Skeletal muscle satellite cell (primary cell): ENCODE results near the gene PARVG.

Experiments
- H3K27me3 ChIP-seq: 2 replicates; pipeline ENCODE4 v1.7.0; 2013; ENCODE audit warnings: low read length; ENCODE audit not compliant: control insufficient read depth, insufficient read depth
- H3K36me3 ChIP-seq: 2 replicates; pipeline ENCODE4 v1.7.0; 2013; ENCODE audit warnings: mild to moderate bottlenecking, control low read depth, low read length; ENCODE audit not compliant: insufficient read depth
- H3K4me1 ChIP-seq: 2 replicates; pipeline ENCODE4 v1.7.0; 2013; ENCODE audit warnings: low read length; ENCODE audit not compliant: control insufficient read depth, insufficient read depth
- H3K4me2 ChIP-seq: 2 replicates; pipeline ENCODE4 v1.7.0; 2013; ENCODE audit warnings: mild to moderate bottlenecking, low read length
- H3K4me3 ChIP-seq: 2 replicates; pipeline ENCODE4 v1.7.0; 2013; ENCODE audit warnings: low read length
- H3K9ac ChIP-seq: 2 replicates; pipeline ENCODE4 v1.7.0; 2013; ENCODE audit warnings: mild to moderate bottlenecking, low read depth, low read length, moderate library complexity
- H3K9me3 ChIP-seq: replicated peaks from 2 replicates; pipeline ENCODE4 v1.7.0; 2013; ENCODE audit warnings: mild to moderate bottlenecking, control low read depth, low read length

PARVG gene

DNA sequence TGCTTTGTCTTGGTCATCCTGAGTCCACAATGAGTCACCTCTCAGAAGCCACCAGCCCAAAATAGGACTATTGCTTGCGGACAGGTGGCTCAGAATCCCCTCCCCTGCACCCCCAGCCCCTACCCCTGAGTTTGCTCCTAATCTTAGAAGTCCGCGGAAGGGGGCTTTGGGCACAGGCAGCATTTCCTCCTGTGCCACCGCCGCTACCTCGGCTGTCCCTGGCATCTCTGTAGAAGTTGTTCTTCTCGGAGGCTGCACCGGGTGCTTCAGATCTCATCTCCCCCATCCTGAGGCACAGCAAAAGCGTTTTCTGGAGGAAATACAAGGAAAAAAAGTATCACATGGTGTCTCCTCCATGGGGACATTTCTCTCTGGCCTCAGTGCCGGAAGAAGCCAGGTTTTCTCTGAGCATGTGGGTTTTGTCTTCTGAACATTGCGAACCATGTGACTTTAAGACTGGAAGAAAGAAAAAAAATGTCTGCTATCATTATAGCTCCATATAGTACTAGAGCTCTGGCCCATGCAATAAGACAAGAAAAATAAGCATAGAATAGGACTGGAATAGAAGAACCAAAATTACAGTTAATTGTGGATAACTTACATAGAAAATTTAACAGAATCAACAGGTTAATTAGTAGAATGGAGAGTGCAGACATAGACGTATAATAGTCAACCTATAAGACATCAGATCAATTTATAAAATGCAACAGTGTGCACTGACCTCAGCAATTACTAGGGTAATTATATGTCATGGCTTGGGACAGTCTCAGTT lies 68.8 kb downstream of the PARVG start:
- Histone ChIP-seq H3K4me3 (no peak overlapping the region), H3K4me1 (no peaks in the 10 kb centered on the region), H3K36me3 (no peaks in the 10 kb centered on the region), H3K9ac (no peak overlapping the region), H3K9me3 (no peaks in the 10 kb centered on the region), H3K27me3 (peaks cover 14% of the 10 kb centered on the region), H3K4me2 (no peak overlapping the region)

DNA sequence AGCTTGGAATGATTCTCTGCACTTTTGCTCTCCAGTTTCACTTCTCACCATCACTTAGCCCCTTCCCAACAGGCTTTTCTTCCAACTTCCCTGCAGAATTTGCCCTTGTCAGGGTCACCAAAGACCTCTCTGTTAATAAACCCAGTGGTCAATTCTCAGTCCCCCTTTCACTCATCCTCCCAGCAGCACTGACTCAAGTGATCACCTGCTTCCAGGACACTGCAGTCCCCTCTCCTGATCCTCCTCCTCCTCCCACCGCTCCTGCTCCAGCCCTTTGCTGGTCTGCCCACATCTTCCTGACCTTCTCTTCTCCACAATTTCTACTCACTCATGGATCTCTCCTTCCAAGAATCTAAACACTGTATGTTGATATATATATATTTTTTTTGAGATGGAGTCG lies 74.1 kb downstream of the PARVG start:
- Histone ChIP-seq H3K4me3 (no peak overlapping the region), H3K9me3 (no peaks in the 10 kb centered on the region), H3K9ac (no peak overlapping the region), H3K27me3 (peaks cover 16% of the 10 kb centered on the region), H3K4me1 (no peaks in the 10 kb centered on the region), H3K4me2 (no peak overlapping the region), H3K36me3 (no peaks in the 10 kb centered on the region)

DNA sequence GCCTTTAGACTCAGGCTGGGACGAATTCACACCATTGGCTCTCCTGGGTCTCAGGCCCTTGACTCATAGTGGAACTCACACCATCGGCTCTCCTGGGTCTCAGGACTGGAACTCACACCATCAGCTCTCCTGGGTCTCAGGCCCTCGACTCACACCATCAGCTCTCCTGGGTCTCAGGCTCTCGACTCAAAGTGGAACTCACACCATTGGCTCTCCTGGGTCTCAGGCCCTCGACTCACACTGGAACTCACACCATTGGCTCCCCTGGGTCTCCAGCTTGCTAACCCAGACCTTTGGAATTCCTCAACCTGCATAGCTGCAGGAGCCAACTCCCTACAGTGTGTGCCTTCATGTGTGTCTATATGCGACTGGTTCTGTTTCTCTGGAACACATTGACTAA lies 75.4 kb downstream of the PARVG start:
- Histone ChIP-seq H3K36me3 (no peaks in the 10 kb centered on the region), H3K4me2 (no peak overlapping the region), H3K27me3 (peaks cover 20% of the 10 kb centered on the region), H3K4me1 (no peaks in the 10 kb centered on the region), H3K9ac (no peak overlapping the region), H3K9me3 (no peaks in the 10 kb centered on the region), H3K4me3 (no peak overlapping the region)

DNA sequence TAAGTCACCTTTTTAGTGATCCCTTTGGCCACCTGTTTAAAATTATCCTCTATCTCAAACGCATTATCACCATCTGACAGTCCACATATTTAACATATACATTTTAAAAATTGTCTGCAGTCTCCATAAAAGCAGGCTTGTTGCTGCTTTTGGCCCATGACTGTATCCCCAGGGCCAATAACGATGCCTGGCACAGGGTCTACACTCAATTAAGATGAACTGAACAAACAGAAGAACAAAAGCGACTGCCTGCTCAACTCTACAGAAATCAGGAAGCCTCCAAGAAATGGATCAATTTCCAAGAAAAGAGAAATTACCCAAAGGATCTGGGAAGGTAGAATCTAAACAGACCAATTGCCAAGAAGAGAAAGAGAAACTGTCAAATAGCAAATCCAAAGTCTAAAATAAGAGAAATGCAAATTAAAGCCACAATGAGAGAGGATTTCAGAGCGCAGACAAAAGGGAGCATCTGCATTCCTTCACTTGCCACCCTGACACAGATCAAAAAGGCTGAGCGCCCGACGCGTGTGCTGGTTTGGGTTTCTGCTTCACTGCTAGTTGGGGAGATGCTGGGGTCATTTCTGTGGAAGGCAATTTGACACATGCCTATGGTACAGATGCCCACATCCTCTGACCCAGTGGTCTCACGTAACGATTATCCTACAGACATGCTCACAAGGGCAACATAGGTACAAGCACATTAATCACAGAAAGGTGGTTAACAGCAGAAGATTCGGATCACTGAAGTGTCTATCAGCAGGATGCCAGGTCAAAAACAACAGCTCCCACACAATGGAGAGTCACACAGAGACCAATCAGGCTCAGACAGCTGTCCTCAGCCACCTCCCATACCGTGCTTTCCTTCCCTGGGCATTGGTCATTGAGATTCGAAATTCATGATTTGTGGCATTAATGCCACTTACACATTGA lies 76.1 kb downstream of the PARVG start:
- Histone ChIP-seq H3K27me3 (peaks cover 20% of the 10 kb centered on the region), H3K36me3 (no peaks in the 10 kb centered on the region), H3K9ac (no peak overlapping the region), H3K4me2 (no peak overlapping the region), H3K4me1 (no peaks in the 10 kb centered on the region), H3K9me3 (no peaks in the 10 kb centered on the region), H3K4me3 (no peak overlapping the region)
